ENCODE data around the gene PEX5L. TPM values are rescaled to one million over a fixed set of nuclear protein-coding genes. Genes with fewer than 3 reads are reported as not detected.

Gene PEX5L
- total and polyA plus RNA-seq, 3 donors from 2014 or later: 6.3 to 7.3 (median 6.6) TPM

DNA sequence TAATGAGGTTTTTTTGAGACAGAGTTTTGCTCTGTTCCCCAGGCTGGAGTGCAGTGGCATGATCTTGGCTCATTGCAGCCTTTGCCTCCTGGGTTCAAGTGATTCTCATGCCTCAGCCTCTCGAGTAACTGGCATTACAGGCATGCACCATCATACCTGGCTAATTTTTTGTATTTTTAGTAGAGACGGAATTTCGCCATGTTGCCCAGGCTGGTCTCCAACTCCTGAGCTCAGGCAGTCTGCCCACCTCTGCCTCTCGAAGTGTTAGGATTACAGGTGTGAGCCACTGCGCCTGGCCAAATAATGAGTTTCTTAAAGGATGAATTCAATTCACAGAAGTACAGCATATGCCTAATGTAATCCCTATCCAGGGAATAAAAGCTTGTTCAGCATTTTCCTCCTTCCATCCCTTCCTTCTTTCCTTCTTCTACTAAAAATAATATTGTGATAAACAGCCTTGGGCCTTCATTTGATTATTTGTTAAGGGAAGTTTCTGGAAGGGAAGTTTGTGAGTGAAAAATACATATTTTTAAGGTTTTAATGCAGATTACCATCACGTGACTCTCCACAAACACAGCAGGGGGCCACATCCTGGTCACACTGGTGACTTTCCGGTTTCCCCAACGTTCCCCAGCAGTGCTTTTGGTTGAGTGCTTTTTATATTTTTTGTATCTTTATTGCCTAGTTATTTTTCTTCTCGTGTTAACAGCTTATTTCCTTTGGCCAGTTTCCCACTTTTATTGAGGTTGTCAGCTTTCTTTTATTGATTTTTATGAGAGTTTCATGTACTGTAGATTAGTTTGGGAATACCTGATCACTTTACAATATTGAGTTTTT, 267.1 kb downstream of the PEX5L start:
- Histone ChIP-seq H3K9me3 (no peaks in the 10 kb centered on the region), H3K27ac (no peak overlapping the region), H3K36me3 (ENCODE audit: low read depth, missing control alignments) (no peaks in the 10 kb centered on the region), H3K27me3 (no peaks in the 10 kb centered on the region), H3K4me3 (no peak overlapping the region), H3K4me1 (no peaks in the 10 kb centered on the region)
- intact Hi-C loops (cut with DNase I; ENCODE audit: low total_unique reads): no loop called here
- no peak for DNase-seq
- no peak for TF ChIP-seq CTCF (IDR thresholded peaks at IDR 0.05)
- TF ChIP-seq POLR2A (IDR thresholded peaks at IDR 0.05): no peak
- 69 to 73% methylated on average over 9 of the region's 9 CpGs for WGBS, 2 donors

DNA sequence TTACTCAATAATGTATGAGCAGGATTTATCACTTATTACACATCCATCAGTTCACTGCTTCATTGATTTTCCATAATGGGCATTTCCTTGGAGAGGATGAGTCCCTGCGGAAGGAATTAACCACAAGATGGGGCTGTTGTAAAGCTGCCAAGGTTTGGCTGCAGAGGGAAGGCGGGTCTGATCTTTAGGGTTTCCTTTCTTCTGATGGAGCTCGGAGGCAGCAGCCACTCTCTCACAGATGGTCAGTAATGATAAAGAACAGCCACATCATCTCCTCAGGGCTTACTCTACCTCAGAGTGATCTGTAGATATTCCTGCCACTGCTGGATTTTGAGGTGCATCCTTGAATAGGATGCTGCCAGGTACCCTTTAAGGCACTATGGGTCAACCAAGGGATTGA, 268.7 kb downstream of the PEX5L start:
- no peaks in the 10 kb centered on the region for H3K27me3 ChIP-seq
- intact Hi-C loops (cut with DNase I; ENCODE audit: low total_unique reads): no loop called here
- no peak overlapping the region for H3K27ac ChIP-seq
- DNase-seq: peak; percentile 22
- TF ChIP-seq POLR2A (IDR thresholded peaks at IDR 0.05): no peak
- peak in 1 of 3 experiments; percentile 9 for TF ChIP-seq CTCF (IDR thresholded peaks at IDR 0.05)
- no peaks in the 10 kb centered on the region for H3K4me1 ChIP-seq
- 60 to 72% methylated on average over 3 of the region's 3 CpGs for WGBS, 2 donors
- H3K4me3 ChIP-seq: no peak overlapping the region
- H3K9me3 ChIP-seq: no peaks in the 10 kb centered on the region
- no peaks in the 10 kb centered on the region for H3K36me3 ChIP-seq (ENCODE audit: low read depth, missing control alignments)

DNA sequence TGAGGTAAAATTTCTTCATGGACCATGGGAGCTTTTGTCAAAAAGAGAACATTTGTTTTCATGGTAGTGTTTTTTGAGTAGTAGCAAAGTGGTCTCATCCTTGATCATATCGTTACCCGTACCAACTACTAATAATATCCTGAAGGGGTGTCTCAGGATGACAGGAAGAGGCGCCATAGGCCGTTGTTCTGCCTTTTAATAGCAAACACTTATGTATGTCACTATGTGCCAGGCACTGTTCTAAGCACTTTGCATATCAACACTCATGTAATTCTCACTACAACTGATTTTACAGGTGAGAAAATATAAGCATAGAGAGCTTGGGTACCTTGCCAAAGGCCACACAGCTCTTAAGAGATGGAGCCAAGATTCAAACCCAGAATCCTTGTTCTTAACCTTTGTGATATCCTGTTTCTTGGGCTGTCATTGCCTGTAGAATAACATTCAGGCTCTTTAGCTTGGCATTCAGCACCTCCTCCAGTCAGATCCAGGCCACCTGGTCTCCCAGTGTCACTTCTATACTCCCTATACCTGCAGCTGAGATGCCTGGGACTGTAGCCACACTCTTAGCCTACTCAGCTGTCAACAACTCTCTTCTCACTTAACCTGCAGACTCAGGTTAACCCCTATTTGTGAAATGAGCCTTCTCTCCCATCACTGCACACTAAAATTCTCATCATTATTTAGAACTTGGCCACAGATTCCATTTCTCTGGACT, 270.2 kb downstream of the PEX5L start:
- Histone ChIP-seq H3K27me3 (no peaks in the 10 kb centered on the region), H3K36me3 (ENCODE audit: low read depth, missing control alignments) (no peaks in the 10 kb centered on the region), H3K27ac (no peak overlapping the region), H3K4me1 (no peaks in the 10 kb centered on the region), H3K4me3 (no peak overlapping the region), H3K9me3 (no peaks in the 10 kb centered on the region)
- intact Hi-C loops (cut with DNase I; ENCODE audit: low total_unique reads): no loop called here
- WGBS, 2 donors: 87 to 96% methylated on average over 4 of the region's 4 CpGs
- no peak for DNase-seq
- no peak for TF ChIP-seq CTCF (IDR thresholded peaks at IDR 0.05)
- TF ChIP-seq POLR2A (IDR thresholded peaks at IDR 0.05): no peak

GRCh38 chr3:179765396-179765795, 271.3 kb downstream of the PEX5L start:
- no peak overlapping the region for H3K27ac ChIP-seq
- no peaks in the 10 kb centered on the region for H3K9me3 ChIP-seq
- no peak for DNase-seq
- intact Hi-C loops (cut with DNase I; ENCODE audit: low total_unique reads): no loop called here
- no peaks in the 10 kb centered on the region for H3K27me3 ChIP-seq
- 68 to 73% methylated on average over 2 of the region's 2 CpGs for WGBS, 2 donors
- H3K36me3 ChIP-seq (ENCODE audit: low read depth, missing control alignments): no peaks in the 10 kb centered on the region
- H3K4me3 ChIP-seq: no peak overlapping the region
- H3K4me1 ChIP-seq: no peaks in the 10 kb centered on the region
- TF ChIP-seq CTCF (IDR thresholded peaks at IDR 0.05): no peak
- TF ChIP-seq POLR2A (IDR thresholded peaks at IDR 0.05): no peak
